IPS DF 4.7 (cell line): Measurements from ENCODE around the gene RFX2.
"Not testable (repeated sequence)": the region's sequence is repeated elsewhere in the genome, so short reads cannot be mapped to it uniquely, and the experiment has no call there.

Experiments
- DNase-seq: peaks from one replicate; pipeline ENCODE4 v3.0.0-alpha.2; 2013; ENCODE audit warnings: low spot score; ENCODE audit errors: extremely low read depth

Gene RFX2

DNA sequence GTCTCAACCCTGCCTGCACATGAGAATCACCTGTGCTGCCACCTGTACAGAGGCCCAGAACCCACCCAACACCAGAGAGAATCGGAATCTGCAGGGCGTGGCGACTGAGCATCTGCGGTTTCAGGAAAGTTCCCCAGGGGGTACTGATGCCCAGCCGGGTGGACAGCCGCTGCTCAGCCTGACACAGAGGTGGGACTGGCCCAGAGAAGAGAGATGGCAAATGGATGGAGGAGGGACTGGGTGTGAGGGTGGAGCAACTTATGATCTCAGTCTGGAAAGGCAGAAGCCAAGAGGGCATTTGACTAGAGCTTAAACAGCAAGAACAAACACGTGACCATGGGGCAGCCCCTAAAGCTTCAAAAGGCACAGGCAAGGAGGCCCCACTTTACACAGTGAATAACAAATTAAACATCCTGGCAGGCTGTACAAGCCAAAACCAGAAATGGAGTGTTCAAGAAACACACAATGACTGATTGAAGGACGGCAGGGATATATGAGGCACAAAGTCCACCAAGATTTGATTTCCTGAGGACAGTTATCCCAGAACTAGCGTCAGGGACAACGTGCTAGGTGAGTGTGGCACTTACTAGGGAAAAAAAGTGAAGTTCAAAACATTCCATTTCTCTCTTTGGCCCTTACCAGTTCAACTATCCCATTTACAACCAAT, 135.4 kb downstream of the RFX2 start:
- no peak for DNase-seq

GRCh38 chr19:5973867-5974635, 136.2 kb downstream of the RFX2 start:
- no peak for DNase-seq

- DNase-seq = no peak
Measured at GRCh38 chr19:5973376-5973775, 136.9 kb downstream of the RFX2 start.

GRCh38 chr19:5972355-5972731, 138.0 kb downstream of the RFX2 start:
- no peak for DNase-seq

- DNase-seq = no peak
Measured at GRCh38 chr19:5971714-5972354, 138.5 kb downstream of the RFX2 start.

DNA sequence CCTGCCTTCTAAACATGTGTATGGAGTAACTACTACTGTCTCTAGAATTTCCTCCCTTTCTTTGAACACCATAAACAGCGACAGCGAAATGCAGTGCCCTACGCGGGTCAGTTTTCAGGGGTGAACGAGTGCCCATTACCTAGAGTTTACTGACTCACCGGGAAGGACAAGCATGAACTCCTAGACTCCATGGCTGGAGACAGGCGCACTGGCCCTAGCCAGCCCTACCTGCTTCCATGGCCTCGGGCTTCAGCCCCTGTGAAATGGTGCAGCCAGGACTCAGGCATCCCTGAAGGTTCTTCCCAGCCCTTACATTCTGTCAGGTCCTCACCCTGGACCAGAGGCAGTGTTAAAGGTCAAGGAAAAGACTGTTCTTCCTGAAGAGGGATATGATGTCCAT, 140.8 kb downstream of the RFX2 start:
- no peak for DNase-seq

GRCh38 chr19:5968431-5969373, 141.6 kb downstream of the RFX2 start:
- no peak for DNase-seq

GRCh38 chr19:5967994-5968430, 142.3 kb downstream of the RFX2 start:
- DNase-seq = peak; percentile 56

GRCh38 chr19:5967571-5967970, 142.7 kb downstream of the RFX2 start:
- DNase-seq = no peak

GRCh38 chr19:5966941-5967340, 143.4 kb downstream of the RFX2 start:
- DNase-seq = no peak

GRCh38 chr19:5966215-5966614, 144.1 kb downstream of the RFX2 start:
- no peak for DNase-seq

DNA sequence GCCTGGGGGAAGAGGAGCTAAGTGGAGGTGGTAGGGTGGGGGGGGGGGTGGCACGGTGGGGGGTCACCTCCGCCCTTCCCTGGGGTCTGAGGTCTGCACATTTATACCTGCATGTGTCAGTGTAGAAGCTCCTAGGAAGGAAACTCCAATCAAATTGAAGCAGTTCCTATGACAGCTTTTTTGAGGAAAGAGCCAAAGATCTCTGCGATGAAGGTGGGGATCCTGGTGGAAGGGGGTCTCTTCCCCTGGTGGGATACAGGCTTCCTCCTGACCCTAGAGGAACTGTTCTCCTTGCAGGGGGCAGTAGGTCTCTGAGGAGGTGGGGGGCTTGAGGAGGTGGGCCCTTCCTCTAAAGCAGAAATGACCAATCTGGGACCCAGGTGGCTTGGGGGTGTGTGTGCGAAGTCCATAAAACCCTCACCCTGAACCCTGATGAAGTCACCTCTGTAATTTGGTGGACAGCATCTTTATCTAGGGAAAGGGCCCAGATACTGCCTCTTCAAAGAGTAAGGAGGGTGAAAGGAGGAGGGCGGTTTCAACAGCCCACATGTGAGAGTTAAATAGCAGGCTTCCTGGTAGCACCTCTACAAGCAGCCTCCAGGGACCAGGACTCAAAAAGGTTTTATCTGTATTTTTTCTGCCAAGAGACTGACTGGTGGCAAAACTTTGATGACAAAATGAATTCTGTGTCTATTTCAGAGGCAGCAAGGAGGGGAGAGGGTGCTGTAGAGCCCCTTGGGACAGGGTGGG, 145.3 kb downstream of the RFX2 start:
- no peak for DNase-seq

GRCh38 chr19:5963855-5964254, 146.4 kb downstream of the RFX2 start:
- no peak for DNase-seq

GRCh38 chr19:5963259-5963658, 147.0 kb downstream of the RFX2 start:
- not testable (repeated sequence) for DNase-seq

GRCh38 chr19:5961969-5962945, 148.0 kb downstream of the RFX2 start:
- DNase-seq = no peak

DNA sequence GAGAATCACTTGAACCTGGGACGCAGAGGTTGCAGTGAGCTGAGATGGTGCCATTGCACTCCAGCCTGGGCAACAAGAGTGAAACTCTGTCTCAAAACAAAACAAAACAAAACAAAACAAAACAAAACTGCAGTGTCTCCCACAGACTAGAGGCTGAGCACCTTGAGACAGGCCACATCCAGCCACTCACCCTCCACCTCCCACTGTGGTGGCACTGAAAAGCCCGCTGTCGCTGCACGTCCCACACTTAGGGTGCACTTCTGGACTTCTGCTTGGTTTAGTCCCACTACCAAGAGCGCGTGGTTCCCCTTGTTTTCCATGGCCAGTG, 148.7 kb downstream of the RFX2 start:
- DNase-seq = not testable (repeated sequence)

- DNase-seq = no peak
Measured at GRCh38 chr19:5960005-5961001, 150.0 kb downstream of the RFX2 start.

DNA sequence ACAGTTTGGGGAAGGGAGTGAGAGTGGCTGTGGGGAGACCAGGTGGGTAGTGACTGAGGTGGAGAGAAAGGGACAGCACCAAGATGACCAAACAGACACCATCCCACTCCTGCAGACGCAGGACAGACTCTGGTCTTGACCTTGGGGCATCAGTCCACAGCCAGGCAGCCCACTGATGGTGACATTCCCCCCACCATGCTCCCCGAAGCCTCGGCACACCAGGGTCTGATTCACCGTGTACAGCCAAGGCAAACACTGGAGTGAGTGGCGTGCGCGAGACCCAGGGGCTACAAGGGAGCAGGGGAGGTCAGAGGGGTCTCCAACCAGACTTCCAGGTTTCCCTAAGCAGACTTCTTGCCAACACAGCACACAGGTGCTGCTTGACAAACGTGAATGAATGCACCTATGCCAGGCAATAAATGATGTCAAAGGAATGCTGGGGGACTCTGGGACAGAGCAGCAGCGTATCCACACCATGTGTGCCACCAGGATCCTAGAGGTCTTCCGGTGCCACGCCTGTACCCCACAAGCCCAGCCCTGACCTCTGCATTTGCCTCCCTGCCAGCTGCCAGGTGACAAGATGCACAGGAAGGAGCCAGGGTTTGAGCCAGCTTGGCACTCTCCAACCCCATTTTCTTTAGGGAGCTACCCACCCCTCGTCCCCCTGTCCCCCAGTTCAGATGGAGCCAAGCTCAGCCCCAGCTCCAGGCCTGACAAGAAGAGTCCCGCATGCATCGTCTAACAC, 150.9 kb downstream of the RFX2 start:
- no peak for DNase-seq
